ENCODE measurements around the gene CDH4.
A peak's percentile ranks its signal among the peaks of the same experiment; 100 is the strongest.

CDH4 gene

GRCh38 chr20:61718361-61719005 is 466.4 kb downstream of the CDH4 start:
- in situ Hi-C loops (cut with HindIII; ENCODE audit: low sequenced_read_pairs) = no loop called here
- H3K4me3 ChIP-seq (ENCODE audit: low read depth, low read length) = no peak overlapping the region
- DNase-seq (ENCODE audit: low read depth, low spot score) = no peak
- TF ChIP-seq CTCF (IDR thresholded peaks at IDR 0.05; ENCODE audit: low read depth, low read length) = no peak

GRCh38 chr20:61719691-61720347 is 467.8 kb downstream of the CDH4 start:
- in situ Hi-C loops (cut with HindIII; ENCODE audit: low sequenced_read_pairs) = no loop called here
- H3K4me3 ChIP-seq (ENCODE audit: low read depth, low read length) = no peak overlapping the region
- DNase-seq (ENCODE audit: low read depth, low spot score) = no peak

GRCh38 chr20:61720348-61720696 is 468.3 kb downstream of the CDH4 start:
- H3K4me3 ChIP-seq (ENCODE audit: low read depth, low read length) = no peak overlapping the region
- no peak for DNase-seq (ENCODE audit: low read depth, low spot score)
- TF ChIP-seq CTCF (IDR thresholded peaks at IDR 0.05; ENCODE audit: low read depth, low read length) = no peak
- in situ Hi-C loops (cut with HindIII; ENCODE audit: low sequenced_read_pairs) = no loop called here

More at GRCh38 chr20:61719691-61720347, 467.8 kb downstream of the CDH4 start:
- TF ChIP-seq CTCF (IDR thresholded peaks at IDR 0.05; ENCODE audit: low read depth, low read length) = no peak

GRCh38 chr20:61722146-61722678 is 470.2 kb downstream of the CDH4 start:
- no peak for DNase-seq (ENCODE audit: low read depth, low spot score)
- no peak overlapping the region for H3K4me3 ChIP-seq (ENCODE audit: low read depth, low read length)
- in situ Hi-C loops (cut with HindIII; ENCODE audit: low sequenced_read_pairs) = no loop called here
- no peak for TF ChIP-seq CTCF (IDR thresholded peaks at IDR 0.05; ENCODE audit: low read depth, low read length)

GRCh38 chr20:61723529-61724257 is 471.6 kb downstream of the CDH4 start:
- DNase-seq (ENCODE audit: low read depth, low spot score) = no peak
- TF ChIP-seq CTCF (IDR thresholded peaks at IDR 0.05; ENCODE audit: low read depth, low read length) = no peak
- H3K4me3 ChIP-seq (ENCODE audit: low read depth, low read length) = no peak overlapping the region
- in situ Hi-C loops (cut with HindIII; ENCODE audit: low sequenced_read_pairs) = no loop called here

GRCh38 chr20:61724376-61724775 is 472.3 kb downstream of the CDH4 start:
- peak; percentile 15 for DNase-seq (ENCODE audit: low read depth, low spot score)
- peak; percentile 46 for TF ChIP-seq CTCF (IDR thresholded peaks at IDR 0.05; ENCODE audit: low read depth, low read length)
- in situ Hi-C loops (cut with HindIII; ENCODE audit: low sequenced_read_pairs) = no loop called here
- no peak overlapping the region for H3K4me3 ChIP-seq (ENCODE audit: low read depth, low read length)

All from astrocyte of the spinal cord (primary cell).